ELR (cell line): ENCODE measurements around the gene KLF16.
A peak's percentile ranks its signal among the peaks of the same experiment; 100 is the strongest.

Source experiments
- DNase-seq: peaks from one replicate; pipeline ENCODE4 v3.0.0-alpha.2; 2015; ENCODE audit warnings: low read depth

KLF16 gene

GRCh38 chr19:1855040-1855827 lies 8.1 kb downstream of the KLF16 start:
- DNase-seq: peak; percentile 91

GRCh38 chr19:1854542-1855039 lies 8.8 kb downstream of the KLF16 start:
- DNase-seq: no peak

GRCh38 chr19:1854039-1854541 lies 9.3 kb downstream of the KLF16 start:
- no peak for DNase-seq

GRCh38 chr19:1853295-1854038 lies 9.9 kb downstream of the KLF16 start:
- peak; percentile 82 for DNase-seq

- DNase-seq: no peak
Observed at GRCh38 chr19:1852581-1853128, 10.7 kb downstream of the KLF16 start.

- DNase-seq: no peak
Observed at GRCh38 chr19:1851654-1852580, 11.5 kb downstream of the KLF16 start.

- DNase-seq: no peak
Observed at GRCh38 chr19:1850809-1851653, 12.3 kb downstream of the KLF16 start.

- DNase-seq: peak; percentile 30
Observed at GRCh38 chr19:1849886-1850398, 13.4 kb downstream of the KLF16 start.

- no peak for DNase-seq
Observed at GRCh38 chr19:1849132-1849474, 14.3 kb downstream of the KLF16 start.

GRCh38 chr19:1848399-1849131 lies 14.8 kb downstream of the KLF16 start, which contains the start of gene REXO1:
Gene REXO1 (minus strand): TSS chr19:1848483. CDS start chr19:1848358, 125 bp downstream.
- DNase-seq: peak; percentile 94

GRCh38 chr19:1847684-1848398 lies 15.5 kb downstream of the KLF16 start:
- peak; percentile 75 for DNase-seq

GRCh38 chr19:1847348-1847683 lies 16.1 kb downstream of the KLF16 start:
- no peak for DNase-seq

GRCh38 chr19:1846517-1847204 lies 16.7 kb downstream of the KLF16 start:
- no peak for DNase-seq

- no peak for DNase-seq
Observed at GRCh38 chr19:1845642-1846041, 17.7 kb downstream of the KLF16 start.

- DNase-seq: no peak
Observed at GRCh38 chr19:1845125-1845515, 18.3 kb downstream of the KLF16 start.

- DNase-seq: no peak
Observed at GRCh38 chr19:1844513-1845124, 18.8 kb downstream of the KLF16 start.

GRCh38 chr19:1843646-1844394 lies 19.6 kb downstream of the KLF16 start:
- no peak for DNase-seq
